ENCODE results near the gene OBSCN. TPM values are rescaled to one million over a fixed set of nuclear protein-coding genes. Genes with fewer than 3 reads are reported as not detected.

OBSCN gene
- total RNA-seq, 1 donor from 2014 or later = 9.5 TPM

GRCh38 chr1:228291906-228292608 lies 84.2 kb downstream of the OBSCN start:
- no peak for DNase-seq

GRCh38 chr1:228292609-228292911 lies 84.7 kb downstream of the OBSCN start:
- no peak for DNase-seq

GRCh38 chr1:228293393-228293792 lies 85.5 kb downstream of the OBSCN start:
- DNase-seq = no peak

- DNase-seq = no peak
Measured at GRCh38 chr1:228293816-228294500, 86.1 kb downstream of the OBSCN start.

- DNase-seq = no peak
Measured at GRCh38 chr1:228294717-228295116, 86.9 kb downstream of the OBSCN start.

- no peak for DNase-seq
Measured at GRCh38 chr1:228295201-228295600, 87.4 kb downstream of the OBSCN start.

- DNase-seq = no peak
Measured at GRCh38 chr1:228295981-228296380, 88.1 kb downstream of the OBSCN start.

- DNase-seq = no peak
Measured at GRCh38 chr1:228297242-228297641, 89.4 kb downstream of the OBSCN start.

GRCh38 chr1:228297822-228298221 lies 90.0 kb downstream of the OBSCN start:
- DNase-seq = no peak

- no peak for DNase-seq
Measured at GRCh38 chr1:228298471-228298870, 90.6 kb downstream of the OBSCN start.

GRCh38 chr1:228299211-228299610 lies 91.4 kb downstream of the OBSCN start:
- no peak for DNase-seq

- DNase-seq = no peak
Measured at GRCh38 chr1:228299901-228300300, 92.1 kb downstream of the OBSCN start.

GRCh38 chr1:228302086-228302485 lies 94.2 kb downstream of the OBSCN start:
- DNase-seq = no peak

- no peak for DNase-seq
Measured at GRCh38 chr1:228303596-228303995, 95.8 kb downstream of the OBSCN start.

- DNase-seq = no peak
Measured at GRCh38 chr1:228304225-228304624, 96.4 kb downstream of the OBSCN start.

- no peak for DNase-seq
Measured at GRCh38 chr1:228304766-228305395, 97.0 kb downstream of the OBSCN start.

- no peak for DNase-seq
Measured at GRCh38 chr1:228305721-228306152, 97.9 kb downstream of the OBSCN start.

- no peak for DNase-seq
Measured at GRCh38 chr1:228306275-228307217, 98.7 kb downstream of the OBSCN start.

- DNase-seq = no peak
Measured at GRCh38 chr1:228307218-228308023, 99.6 kb downstream of the OBSCN start.

GRCh38 chr1:228308085-228308601 lies 100.3 kb downstream of the OBSCN start:
- no peak for DNase-seq

- DNase-seq = no peak
Measured at GRCh38 chr1:228308628-228309325, 100.9 kb downstream of the OBSCN start.

Measured in dermis blood vessel endothelial cell (primary cell).